Measurements from ENCODE around the gene SPRY4.

The SPRY4 gene

DNA sequence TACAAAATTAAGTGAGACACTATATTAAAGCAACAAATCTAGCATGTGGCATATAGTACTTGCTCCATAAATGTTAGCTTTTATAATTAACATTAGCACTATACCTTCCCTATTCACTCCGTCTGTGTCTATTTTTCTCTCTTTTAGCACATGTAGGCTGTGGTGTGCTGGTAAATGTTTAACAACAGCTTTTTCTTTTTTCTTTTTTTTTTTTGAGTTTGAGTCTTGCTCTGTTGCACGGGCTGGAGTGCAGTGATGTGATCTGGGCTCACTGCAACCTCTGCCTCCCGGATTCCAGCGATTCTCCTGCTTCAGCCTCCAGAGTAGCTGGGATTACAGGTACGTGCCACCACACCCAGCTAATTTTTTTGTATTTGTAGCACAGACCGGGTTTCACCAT lies 62.1 kb downstream of the SPRY4 start:
- DNase-seq = no peak
